Measurements from ENCODE around the gene C19orf25.

C19orf25 gene

DNA sequence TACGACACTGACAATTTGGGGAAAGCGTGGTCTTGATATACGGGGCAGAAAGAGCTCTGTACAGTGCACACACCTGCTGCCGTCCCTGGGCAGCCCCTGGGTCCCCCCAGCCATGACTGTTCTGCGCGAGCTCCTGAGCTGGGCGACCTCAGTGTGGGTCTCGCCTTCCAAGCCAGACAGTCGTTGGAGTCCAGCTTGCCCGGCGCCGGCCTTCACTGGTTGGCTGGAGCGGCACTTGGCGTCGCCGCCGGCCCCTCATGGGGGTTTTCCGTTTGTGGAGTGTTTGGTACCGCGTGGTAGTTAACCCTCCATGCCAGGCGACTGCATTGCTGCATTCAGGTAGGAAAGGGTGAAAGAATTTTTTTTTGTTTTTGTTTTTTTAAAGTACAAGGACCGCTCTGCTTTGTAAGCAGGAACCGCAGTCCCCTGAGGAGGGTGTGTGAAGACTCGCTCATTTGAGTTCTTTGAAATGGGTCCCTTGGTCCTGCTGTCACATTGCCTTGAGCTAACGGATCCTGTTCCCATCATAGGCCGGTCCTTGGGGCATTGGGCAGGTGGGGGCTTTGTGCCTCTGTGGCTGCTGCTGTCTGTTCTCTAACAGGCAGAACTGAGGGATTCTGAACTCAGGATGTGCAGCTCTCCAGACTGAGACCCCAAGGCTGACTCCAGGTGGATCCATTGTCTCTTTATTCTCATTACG lies 51.6 kb downstream of the C19orf25 start:
- DNase-seq = no peak

DNA sequence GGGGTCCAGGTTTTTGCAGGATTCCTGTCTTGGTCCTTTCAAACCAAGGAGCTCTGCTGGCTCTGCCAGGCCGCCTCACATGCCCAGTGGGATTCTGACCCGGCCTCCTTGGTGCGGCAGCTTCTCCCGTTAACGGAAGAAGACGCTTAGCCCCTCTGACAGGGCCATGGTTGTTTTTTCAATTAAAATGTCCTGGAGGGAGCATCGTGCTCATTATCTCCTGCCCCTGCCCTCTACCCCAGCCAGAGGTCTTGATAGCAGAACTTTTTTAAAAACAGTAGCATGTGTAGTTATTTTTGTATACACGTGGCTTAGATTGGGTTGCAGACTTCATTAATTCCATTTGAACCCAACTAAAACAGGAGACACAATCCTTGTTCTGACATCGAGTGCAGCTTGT lies 52.3 kb downstream of the C19orf25 start:
- no peak for DNase-seq

DNA sequence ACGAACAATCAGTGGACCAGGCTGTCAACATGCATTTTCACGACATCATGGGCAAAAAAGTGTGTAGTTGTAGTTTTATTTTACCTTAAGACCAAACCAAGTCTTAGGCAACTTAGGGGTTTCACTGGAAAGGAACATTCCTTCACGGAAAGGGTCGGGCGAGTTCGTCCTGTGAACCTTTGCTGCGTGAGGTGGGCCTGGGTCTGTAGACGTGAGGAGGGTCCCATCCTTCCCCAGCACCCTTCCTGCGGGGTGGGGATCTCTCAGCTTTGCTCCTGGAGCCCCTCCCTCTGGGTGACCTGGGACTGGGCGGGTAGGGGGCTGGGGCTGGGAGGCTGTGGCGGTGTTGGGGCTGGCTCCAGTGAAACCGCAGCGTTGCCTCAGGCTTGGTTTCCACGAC lies 53.1 kb downstream of the C19orf25 start:
- no peak for DNase-seq

DNA sequence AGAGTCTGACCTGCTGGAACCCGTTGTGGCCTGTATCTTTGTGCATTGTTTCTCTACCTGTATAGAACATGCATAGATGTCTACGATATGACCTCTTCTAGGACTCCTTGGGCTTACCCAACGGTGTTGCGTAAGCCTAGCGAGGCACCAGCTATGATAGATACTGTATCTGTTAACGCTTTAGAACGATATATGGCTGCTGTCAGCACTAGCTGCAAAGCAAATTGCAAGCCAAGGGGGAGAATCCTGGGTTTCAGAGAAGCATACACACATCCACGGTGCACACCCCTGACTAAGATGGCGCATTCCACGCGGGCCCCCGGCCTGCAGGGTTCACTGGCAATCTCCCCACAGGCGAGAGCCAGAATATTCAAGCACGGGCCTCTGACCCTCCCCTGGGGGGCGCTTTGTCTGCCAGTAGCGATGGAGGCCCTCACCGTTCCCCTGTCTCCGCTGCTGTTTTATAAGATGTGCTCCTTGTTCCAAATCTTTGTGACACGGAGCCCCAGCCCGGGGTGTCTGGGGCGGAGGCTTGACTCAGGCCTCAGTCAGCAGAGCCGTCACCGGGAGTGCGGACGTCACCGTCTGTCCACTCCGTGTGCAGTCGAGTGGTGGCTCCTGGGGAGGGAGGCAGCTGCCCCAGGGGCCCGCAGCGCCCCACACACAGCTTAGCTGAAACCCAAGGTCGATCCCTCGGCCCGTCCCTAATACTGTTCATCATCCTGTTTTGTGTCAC lies 53.7 kb downstream of the C19orf25 start:
- DNase-seq = no peak

DNA sequence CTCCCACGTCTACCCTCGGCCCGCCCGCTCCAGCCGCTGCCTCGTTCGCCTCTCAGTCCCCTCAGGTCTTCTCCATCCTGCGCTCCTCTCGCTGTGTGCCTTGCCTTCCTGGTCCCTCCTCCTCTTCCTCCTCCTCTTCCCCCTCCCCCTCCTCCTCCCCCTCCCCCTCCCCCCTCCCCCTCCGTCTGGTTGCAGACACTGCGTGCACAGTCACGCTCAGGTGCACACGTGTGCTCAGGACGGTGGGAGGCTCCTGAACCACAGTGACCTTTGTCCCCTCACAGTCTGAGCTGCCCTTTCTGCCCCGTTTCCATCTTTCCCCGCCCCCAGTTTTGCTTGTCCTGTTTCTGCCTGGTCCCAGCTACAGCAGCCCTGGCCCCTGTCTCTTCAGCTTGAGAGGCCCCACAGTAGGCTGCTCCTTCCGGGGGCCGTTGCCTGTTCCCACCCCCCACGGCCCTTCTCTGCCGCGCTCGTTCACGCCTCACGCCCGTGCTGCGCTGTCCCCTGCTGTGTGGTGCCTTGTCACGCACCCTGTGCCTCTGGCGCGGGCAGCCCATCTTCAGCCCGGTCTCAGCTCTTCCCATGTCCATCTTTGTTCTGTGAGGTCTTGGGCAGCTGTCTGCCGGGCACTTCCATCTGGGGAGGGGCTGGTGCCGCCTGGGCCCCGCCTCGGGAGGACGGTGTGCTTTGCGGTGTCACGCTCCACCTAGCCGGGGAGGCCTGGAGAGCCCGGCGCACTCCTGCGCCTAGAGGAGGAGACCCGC lies 54.6 kb downstream of the C19orf25 start:
- DNase-seq = no peak

DNA sequence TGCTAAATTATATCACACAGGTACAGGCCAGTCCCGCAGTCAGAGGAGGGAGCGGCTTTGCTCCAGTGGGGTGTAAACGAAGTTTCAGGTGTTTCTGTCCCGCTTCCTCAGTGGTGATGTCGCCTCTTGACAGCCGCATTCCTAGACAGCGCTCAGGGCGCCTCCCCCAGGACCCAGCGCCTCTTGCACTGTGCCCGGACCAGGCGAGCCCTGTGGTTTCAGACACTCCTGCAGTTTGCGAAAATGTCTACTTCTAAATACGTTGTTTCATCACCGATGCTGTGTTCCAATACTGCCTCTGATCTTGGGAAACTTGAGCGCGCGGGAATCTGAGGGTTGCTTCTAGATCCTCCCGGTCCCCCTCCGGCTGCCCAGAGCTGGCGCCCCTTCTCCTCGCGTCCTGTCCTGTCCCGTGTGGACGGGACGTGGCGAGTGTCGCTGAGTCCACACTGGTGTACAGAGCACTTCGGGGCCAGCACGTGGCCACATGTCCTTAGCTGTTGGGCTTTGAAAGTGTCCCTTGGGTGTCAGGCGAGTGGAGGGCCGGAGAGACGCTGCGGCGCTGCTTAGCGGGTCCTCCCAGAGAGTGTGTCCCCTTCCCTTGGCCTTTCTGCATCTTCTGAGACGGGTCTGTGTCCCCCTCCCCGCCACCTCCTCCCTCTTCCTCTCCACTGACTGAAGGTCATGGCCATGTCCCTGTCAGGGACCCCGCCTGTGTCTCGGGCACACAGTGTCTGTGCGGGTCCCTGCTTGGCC lies 55.4 kb downstream of the C19orf25 start:
- DNase-seq = no peak
